Peyer's patch (tissue), 4 donors: Measurements from ENCODE around the gene SLC39A7.

Experiments used
- CTCF ChIP-seq, 6 experiments: fragments of 450-650 bp in 4 of 6; fragments of 200-600 bp in 2 of 6; sonication (generic) in 1 of 6; IDR thresholded peaks; one replicate each; pipeline ENCODE4 v1.5.1; 2017 to 2019; ENCODE audit warnings: antibody characterized with exemption in 6 of 6, mild to moderate bottlenecking in 3 of 6, moderate library complexity in 1 of 6
- POLR2A ChIP-seq, 2 donors: fragments of 450-650 bp; IDR thresholded peaks; one replicate each; pipeline ENCODE4 v1.5.1; 2017; ENCODE audit warnings: antibody characterized with exemption in 2 of 2, mild to moderate bottlenecking in 2 of 2, moderate library complexity in 2 of 2

DNA sequence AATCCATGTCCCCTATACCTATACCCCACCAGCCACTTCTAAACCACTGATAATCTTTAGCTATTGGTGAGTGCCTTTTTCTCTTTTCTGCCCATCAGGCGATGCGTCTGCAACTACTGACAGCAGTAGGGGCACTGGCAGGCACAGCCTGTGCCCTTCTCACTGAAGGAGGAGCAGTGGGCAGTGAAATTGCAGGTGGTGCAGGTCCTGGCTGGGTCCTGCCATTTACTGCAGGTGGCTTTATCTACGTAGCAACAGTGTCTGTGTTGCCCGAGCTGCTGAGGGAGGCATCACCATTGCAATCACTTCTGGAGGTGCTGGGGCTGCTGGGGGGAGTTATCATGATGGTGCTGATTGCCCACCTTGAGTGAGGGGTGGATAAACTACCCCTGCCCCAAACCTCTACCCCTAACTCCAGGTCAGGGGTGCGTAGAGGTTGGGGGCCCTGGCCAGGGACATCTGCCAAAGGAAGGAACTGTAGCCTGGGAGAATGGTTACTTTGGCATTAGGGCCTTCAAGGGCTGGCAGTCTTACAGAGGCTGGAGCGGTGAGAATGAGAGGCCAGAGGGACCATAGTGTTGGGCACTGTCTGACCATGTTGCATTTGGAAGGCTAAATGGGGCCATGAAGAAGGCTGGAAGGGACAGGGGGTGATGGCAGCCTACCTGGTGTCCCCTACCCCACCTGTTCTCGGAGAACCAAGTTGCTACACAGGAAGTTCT lies 2.9 kb downstream of the SLC39A7 start:
- TF ChIP-seq POLR2A (IDR thresholded peaks at IDR 0.05), result no peak
- no peak for TF ChIP-seq CTCF (IDR thresholded peaks at IDR 0.05)
